NCI-H2107 (cell line): ENCODE measurements around the gene MERTK.
"Not testable (repeated sequence)": the region's sequence is repeated elsewhere in the genome, so short reads cannot be mapped to it uniquely, and the experiment has no call there.

Experiments
- DNase-seq: peaks from one replicate; lab custom pipeline; 2025; lab: John Stamatoyannopoulos, UW

Gene MERTK

GRCh38 chr2:111897924-111898702, at the start of gene MERTK:
Gene MERTK, plus strand, starts transcription at chr2:111898607. Its CDS starts 129 bp downstream, at chr2:111898736.
- DNase-seq, result peak; percentile 38

- DNase-seq, result not testable (repeated sequence)
Measured at GRCh38 chr2:111850646-111851045, 47.8 kb upstream of the MERTK start.

- DNase-seq, result not testable (repeated sequence)
Measured at GRCh38 chr2:111852544-111852943, 45.9 kb upstream of the MERTK start.

- DNase-seq, result not testable (repeated sequence)
Measured at GRCh38 chr2:111860005-111860404, 38.4 kb upstream of the MERTK start.

- not testable (repeated sequence) for DNase-seq
Measured at GRCh38 chr2:111865124-111865523, 33.3 kb upstream of the MERTK start.

GRCh38 chr2:111872806-111873205, 25.6 kb upstream of the MERTK start:
- DNase-seq, result not testable (repeated sequence)

- DNase-seq, result peak; percentile 68
Measured at GRCh38 chr2:111883661-111884591, 14.5 kb upstream of the MERTK start, which contains the start of gene ANAPC1. Gene ANAPC1, minus strand, starts transcription at chr2:111884193. Its CDS starts 3,368 bp downstream, at chr2:111880825.

- no peak for DNase-seq
Measured at GRCh38 chr2:111884592-111884964, 13.8 kb upstream of the MERTK start.

- no peak for DNase-seq
Measured at GRCh38 chr2:111896024-111896423, 2.4 kb upstream of the MERTK start.

- no peak for DNase-seq
Measured at GRCh38 chr2:111896576-111896975, 1.8 kb upstream of the MERTK start.

GRCh38 chr2:111897630-111897923, 830 bp upstream of the MERTK start:
- no peak for DNase-seq

GRCh38 chr2:111898703-111899514, 502 bp downstream of the MERTK start:
- DNase-seq, result no peak

GRCh38 chr2:111900859-111901258, 2.5 kb downstream of the MERTK start:
- no peak for DNase-seq

GRCh38 chr2:111903516-111903915, 5.1 kb downstream of the MERTK start:
- no peak for DNase-seq

GRCh38 chr2:111903930-111904439, 5.6 kb downstream of the MERTK start:
- no peak for DNase-seq

- DNase-seq, result no peak
Measured at GRCh38 chr2:111904726-111905474, 6.5 kb downstream of the MERTK start.

GRCh38 chr2:111905475-111905869, 7.1 kb downstream of the MERTK start:
- not testable (repeated sequence) for DNase-seq

GRCh38 chr2:111905990-111906735, 7.8 kb downstream of the MERTK start:
- no peak for DNase-seq

- no peak for DNase-seq
Measured at GRCh38 chr2:111908578-111908977, 10.2 kb downstream of the MERTK start.

GRCh38 chr2:111909079-111909478, 10.7 kb downstream of the MERTK start:
- DNase-seq, result no peak
